ENCODE results near the gene CLEC7A.

DNA sequence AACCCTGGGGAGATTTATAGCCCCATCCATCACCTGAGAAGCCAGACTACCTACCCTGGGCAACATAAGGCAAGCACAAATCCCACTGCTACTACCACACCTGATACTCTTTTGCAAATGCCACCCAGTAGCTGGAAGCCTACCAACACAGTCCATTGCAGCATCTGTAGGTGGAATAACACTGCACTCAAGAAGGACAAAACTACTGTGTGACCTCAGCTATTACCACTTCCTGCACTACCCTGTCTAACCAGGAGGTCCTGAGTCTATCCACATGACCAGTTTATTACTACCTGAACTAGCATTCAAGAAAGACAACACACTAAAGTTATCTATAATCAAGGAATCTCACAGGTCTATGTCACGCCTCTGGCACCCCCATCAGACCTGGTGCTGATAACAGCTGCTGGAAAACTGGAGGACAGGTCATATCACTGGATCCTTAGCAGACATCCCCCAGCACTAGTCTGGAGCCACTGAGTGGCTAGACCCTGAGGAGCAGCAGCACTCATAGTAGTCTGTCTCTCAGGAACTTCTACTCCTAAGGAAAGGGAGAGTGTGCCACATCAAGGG, 28.3 kb downstream of the CLEC7A start:
- no peak for TF ChIP-seq EZH2 (IDR thresholded peaks at IDR 0.05; ENCODE audit: low read length, missing control alignments)
- TF ChIP-seq, protein P1, sequence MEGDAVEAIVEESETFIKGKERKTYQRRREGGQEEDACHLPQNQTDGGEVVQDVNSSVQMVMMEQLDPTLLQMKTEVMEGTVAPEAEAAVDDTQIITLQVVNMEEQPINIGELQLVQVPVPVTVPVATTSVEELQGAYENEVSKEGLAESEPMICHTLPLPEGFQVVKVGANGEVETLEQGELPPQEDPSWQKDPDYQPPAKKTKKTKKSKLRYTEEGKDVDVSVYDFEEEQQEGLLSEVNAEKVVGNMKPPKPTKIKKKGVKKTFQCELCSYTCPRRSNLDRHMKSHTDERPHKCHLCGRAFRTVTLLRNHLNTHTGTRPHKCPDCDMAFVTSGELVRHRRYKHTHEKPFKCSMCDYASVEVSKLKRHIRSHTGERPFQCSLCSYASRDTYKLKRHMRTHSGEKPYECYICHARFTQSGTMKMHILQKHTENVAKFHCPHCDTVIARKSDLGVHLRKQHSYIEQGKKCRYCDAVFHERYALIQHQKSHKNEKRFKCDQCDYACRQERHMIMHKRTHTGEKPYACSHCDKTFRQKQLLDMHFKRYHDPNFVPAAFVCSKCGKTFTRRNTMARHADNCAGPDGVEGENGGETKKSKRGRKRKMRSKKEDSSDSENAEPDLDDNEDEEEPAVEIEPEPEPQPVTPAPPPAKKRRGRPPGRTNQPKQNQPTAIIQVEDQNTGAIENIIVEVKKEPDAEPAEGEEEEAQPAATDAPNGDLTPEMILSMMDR (conservative IDR thresholded peaks at IDR 0.05 in 1 of 2, IDR thresholded peaks at IDR 0.05 in 1 of 2; ENCODE audit: low read depth in 1 of 2, low read length in 2 of 2), result no peak
